Measurements from ENCODE around the gene PSMA5.

DNA sequence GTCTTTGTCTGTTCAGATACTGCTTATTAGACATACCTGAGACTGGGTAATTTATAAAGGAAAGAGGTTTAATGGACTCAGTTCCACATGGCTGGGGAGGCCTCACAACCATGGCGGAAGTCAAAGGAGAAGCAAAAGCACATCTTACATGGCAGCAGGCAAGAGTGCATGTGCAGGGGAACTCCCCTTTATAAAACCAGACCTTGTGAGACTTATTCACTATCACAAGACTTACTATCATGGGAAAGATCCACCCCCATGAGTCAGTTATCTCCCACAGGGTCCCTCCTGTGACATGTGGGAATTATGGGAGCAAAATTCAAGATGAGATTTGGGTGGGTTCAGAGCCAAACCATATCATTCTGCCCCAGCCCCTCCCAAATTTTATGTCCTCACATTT, 7.1 kb upstream of the PSMA5 start:
- no peak for TF ChIP-seq POLR2AphosphoS5 (IDR thresholded peaks at IDR 0.05; ENCODE audit: low read depth, low read length)
- TF ChIP-seq, protein P1, sequence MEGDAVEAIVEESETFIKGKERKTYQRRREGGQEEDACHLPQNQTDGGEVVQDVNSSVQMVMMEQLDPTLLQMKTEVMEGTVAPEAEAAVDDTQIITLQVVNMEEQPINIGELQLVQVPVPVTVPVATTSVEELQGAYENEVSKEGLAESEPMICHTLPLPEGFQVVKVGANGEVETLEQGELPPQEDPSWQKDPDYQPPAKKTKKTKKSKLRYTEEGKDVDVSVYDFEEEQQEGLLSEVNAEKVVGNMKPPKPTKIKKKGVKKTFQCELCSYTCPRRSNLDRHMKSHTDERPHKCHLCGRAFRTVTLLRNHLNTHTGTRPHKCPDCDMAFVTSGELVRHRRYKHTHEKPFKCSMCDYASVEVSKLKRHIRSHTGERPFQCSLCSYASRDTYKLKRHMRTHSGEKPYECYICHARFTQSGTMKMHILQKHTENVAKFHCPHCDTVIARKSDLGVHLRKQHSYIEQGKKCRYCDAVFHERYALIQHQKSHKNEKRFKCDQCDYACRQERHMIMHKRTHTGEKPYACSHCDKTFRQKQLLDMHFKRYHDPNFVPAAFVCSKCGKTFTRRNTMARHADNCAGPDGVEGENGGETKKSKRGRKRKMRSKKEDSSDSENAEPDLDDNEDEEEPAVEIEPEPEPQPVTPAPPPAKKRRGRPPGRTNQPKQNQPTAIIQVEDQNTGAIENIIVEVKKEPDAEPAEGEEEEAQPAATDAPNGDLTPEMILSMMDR (IDR thresholded peaks at IDR 0.05 in 2 of 3, conservative IDR thresholded peaks at IDR 0.05 in 1 of 3; ENCODE audit: borderline replicate concordance in 1 of 3, insufficient read depth in 1 of 3, low read depth in 2 of 3, low read length in 2 of 3): no peak
- no peak for TF ChIP-seq EZH2phosphoT487 (IDR thresholded peaks at IDR 0.05; ENCODE audit: borderline replicate concordance)
- TF ChIP-seq ELF1 (IDR thresholded peaks at IDR 0.05; ENCODE audit: borderline replicate concordance, low read depth): no peak
- TF ChIP-seq POLR2A (IDR thresholded peaks at IDR 0.05; ENCODE audit: borderline replicate concordance, extremely low read depth, insufficient read depth, insufficient read length): no peak
- no peak for TF ChIP-seq EZH2 (IDR thresholded peaks at IDR 0.05)
- no peak for TF ChIP-seq CBX3 (IDR thresholded peaks at IDR 0.05; ENCODE audit: low read depth)
- TF ChIP-seq ZNF274 (IDR thresholded peaks at IDR 0.05; ENCODE audit: low read depth, low read length): no peak
- TF ChIP-seq SRF (IDR thresholded peaks at IDR 0.05; ENCODE audit: low read depth): no peak
- no peak for TF ChIP-seq YY1 (IDR thresholded peaks at IDR 0.05; ENCODE audit: extremely low read depth, insufficient replicate concordance, low read depth, low read length)
- TF ChIP-seq, protein P2, sequence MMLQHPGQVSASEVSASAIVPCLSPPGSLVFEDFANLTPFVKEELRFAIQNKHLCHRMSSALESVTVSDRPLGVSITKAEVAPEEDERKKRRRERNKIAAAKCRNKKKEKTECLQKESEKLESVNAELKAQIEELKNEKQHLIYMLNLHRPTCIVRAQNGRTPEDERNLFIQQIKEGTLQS (IDR thresholded peaks at IDR 0.05): no peak

Data from HCT116 (cell line).